MM.1S (cell line): ENCODE measurements around the gene FOXF2.

Source experiments
- DNase-seq: peaks from one replicate; pipeline ENCODE4 v3.0.0-alpha.2; 2015
- H2AFZ ChIP-seq: fragments of 300-600 bp; sonication (generic); 2 replicates; pipeline ENCODE4 v1.6.0; 2016; ENCODE audit warnings: antibody characterized with exemption, low read length
- H3F3A ChIP-seq: fragments of 300-600 bp; sonication (generic); 2 replicates; pipeline ENCODE4 v1.6.1; 2016; ENCODE audit warnings: mild to moderate bottlenecking, antibody characterized with exemption, low read length, moderate library complexity, mixed read lengths; ENCODE audit not compliant: insufficient read depth
- H3K27ac ChIP-seq: fragments of 300-600 bp; sonication (generic); 2 replicates; pipeline ENCODE4 v1.5.1; 2016; ENCODE audit warnings: mild to moderate bottlenecking, low read length
- H3K27me3 ChIP-seq: fragments of 300-600 bp; sonication (generic); replicated peaks from 2 replicates; pipeline ENCODE4 v1.6.0; 2016; ENCODE audit warnings: low read length; ENCODE audit not compliant: insufficient read depth
- H3K36me3 ChIP-seq: fragments of 300-600 bp; sonication (generic); replicated peaks from 2 replicates; pipeline ENCODE4 v1.6.1; 2016; ENCODE audit warnings: mild to moderate bottlenecking, low read length, mixed read lengths; ENCODE audit not compliant: insufficient read depth
- H3K4me1 ChIP-seq: fragments of 300-600 bp; sonication (generic); 2 replicates; pipeline ENCODE4 v1.6.1; 2016; ENCODE audit warnings: low read length, mixed read lengths
- H3K4me2 ChIP-seq: fragments of 300-600 bp; sonication (generic); 2 replicates; pipeline ENCODE4 v1.6.0; 2016; ENCODE audit warnings: low read depth, low read length
- H3K4me3 ChIP-seq: fragments of 300-600 bp; sonication (generic); 2 replicates; pipeline ENCODE4 v1.5.1; 2016; ENCODE audit warnings: low read length, mixed read lengths
- H3K79me2 ChIP-seq: fragments of 300-600 bp; sonication (generic); 2 replicates; pipeline ENCODE4 v1.6.1; 2016; ENCODE audit warnings: mixed run types, low read length, mixed read lengths
- H3K9ac ChIP-seq: fragments of 300-600 bp; sonication (generic); 2 replicates; pipeline ENCODE4 v1.6.1; 2016; ENCODE audit warnings: low read length, mixed read lengths
- H3K9me2 ChIP-seq: fragments of 300-600 bp; sonication (generic); replicated peaks from 2 replicates; pipeline ENCODE4 v1.6.1; 2016; ENCODE audit warnings: mild to moderate bottlenecking, low read length, mixed read lengths; ENCODE audit not compliant: insufficient read depth
- H3K9me3 ChIP-seq: fragments of 300-600 bp; sonication (generic); replicated peaks from 2 replicates; pipeline ENCODE4 v1.6.1; 2016; ENCODE audit warnings: mild to moderate bottlenecking, low read length, mixed read lengths; ENCODE audit not compliant: insufficient read depth
- H4K20me1 ChIP-seq: fragments of 300-600 bp; sonication (generic); 2 replicates; pipeline ENCODE4 v1.6.1; 2016; ENCODE audit warnings: mild to moderate bottlenecking, low read length, moderate library complexity, mixed read lengths; ENCODE audit not compliant: insufficient read depth
- EZH2 ChIP-seq: fragments of 300-600 bp; sonication (generic); optimal IDR thresholded peaks from 2 replicates; pipeline ENCODE3; 2017; ENCODE audit warnings: low read depth, mild to moderate bottlenecking, antibody characterized with exemption, low read length, mixed read lengths
- EZH2phosphoT487 ChIP-seq: fragments of 300-600 bp; sonication (generic); IDR thresholded peaks from 2 replicates; pipeline ENCODE4 v1.6.1; 2018; ENCODE audit warnings: antibody characterized with exemption, low read length
- TF ChIP-seq, protein P1 (sequence below): fragments of 300-600 bp; sonication (generic); IDR thresholded peaks from 2 replicates; pipeline ENCODE4 v1.5.1; 2016; ENCODE audit warnings: antibody characterized with exemption, low read length, mixed read lengths

Gene FOXF2

DNA sequence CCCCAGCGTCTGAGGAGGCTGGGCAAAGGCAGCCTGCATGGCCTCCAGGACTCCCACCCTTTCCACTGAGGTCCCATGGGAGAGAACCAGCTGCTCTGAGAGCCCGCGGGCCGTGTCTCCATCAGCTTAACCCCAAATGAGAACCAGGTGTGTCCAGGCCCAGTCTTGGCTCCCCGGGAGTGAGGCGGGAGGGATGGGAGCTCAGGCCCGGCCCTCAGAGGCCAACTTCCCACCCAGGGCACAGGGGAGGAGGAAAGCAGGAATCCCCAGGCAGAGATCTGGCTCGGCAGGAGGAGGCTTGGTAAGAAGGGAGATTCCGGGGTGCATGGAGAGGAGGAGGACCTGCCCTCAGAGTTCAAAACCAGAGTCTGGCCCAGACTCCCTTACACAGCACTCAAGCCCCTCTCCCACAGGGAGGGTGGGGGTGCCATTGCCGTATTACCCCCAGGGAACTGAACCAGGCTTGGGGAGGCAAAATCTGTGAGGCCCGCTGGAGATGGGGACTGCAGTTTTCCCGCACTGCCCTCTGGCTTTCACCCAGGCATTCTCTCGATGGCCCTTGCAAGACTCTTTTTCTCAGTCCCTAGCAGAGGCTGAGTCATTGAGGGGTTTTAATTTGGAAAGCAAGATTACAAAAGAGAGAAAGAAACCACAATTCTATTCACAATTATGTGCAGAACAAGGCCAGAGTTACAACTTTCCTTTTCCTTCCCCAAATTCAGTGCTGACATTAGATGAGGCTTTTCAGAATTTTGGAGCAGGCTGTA, 17.1 kb downstream of the FOXF2 start:
- no peak overlapping the region for H3K27ac ChIP-seq
- no peaks in the 10 kb centered on the region for H3F3A ChIP-seq
- H2AFZ ChIP-seq: no peak overlapping the region
- no peaks in the 10 kb centered on the region for H3K9me3 ChIP-seq
- H3K4me1 ChIP-seq: no peaks in the 10 kb centered on the region
- no peak overlapping the region for H3K4me2 ChIP-seq
- H3K79me2 ChIP-seq: no peaks in the 10 kb centered on the region
- no peak overlapping the region for H3K4me3 ChIP-seq
- no peaks in the 10 kb centered on the region for H3K9me2 ChIP-seq
- DNase-seq: no peak
- H3K27me3 ChIP-seq: no peaks in the 10 kb centered on the region
- H3K36me3 ChIP-seq: no peaks in the 10 kb centered on the region
- TF ChIP-seq EZH2 (no peak), EZH2phosphoT487 (no peak)
- TF ChIP-seq, protein P1, sequence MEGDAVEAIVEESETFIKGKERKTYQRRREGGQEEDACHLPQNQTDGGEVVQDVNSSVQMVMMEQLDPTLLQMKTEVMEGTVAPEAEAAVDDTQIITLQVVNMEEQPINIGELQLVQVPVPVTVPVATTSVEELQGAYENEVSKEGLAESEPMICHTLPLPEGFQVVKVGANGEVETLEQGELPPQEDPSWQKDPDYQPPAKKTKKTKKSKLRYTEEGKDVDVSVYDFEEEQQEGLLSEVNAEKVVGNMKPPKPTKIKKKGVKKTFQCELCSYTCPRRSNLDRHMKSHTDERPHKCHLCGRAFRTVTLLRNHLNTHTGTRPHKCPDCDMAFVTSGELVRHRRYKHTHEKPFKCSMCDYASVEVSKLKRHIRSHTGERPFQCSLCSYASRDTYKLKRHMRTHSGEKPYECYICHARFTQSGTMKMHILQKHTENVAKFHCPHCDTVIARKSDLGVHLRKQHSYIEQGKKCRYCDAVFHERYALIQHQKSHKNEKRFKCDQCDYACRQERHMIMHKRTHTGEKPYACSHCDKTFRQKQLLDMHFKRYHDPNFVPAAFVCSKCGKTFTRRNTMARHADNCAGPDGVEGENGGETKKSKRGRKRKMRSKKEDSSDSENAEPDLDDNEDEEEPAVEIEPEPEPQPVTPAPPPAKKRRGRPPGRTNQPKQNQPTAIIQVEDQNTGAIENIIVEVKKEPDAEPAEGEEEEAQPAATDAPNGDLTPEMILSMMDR: no peak
- H4K20me1 ChIP-seq: no peaks in the 10 kb centered on the region
- no peak overlapping the region for H3K9ac ChIP-seq

DNA sequence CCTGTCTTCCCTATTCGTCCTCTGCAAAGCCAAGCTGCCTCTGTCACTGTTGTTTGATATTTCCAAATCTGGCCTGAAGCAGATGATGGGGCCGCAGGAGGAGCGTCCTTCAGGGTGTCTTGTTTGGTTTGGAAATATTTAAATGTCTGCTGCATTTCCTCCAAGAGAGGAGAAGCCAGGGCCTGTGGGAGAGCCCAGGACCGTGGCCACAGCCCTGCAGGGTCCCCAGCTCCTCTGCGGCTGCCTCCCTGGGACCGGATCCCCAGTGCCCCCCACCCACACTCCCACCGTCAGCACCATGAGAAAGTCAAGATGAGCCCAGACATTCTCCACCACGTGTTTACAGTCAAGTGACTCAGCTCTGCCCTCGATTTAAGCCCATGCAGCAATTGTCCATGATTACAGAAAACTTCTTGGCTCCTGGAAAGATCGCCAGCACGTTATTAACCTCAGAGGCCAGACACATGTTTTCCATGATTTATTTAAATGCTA, 18.2 kb downstream of the FOXF2 start:
- no peak overlapping the region for H3K27ac ChIP-seq
- DNase-seq: no peak
- TF ChIP-seq EZH2phosphoT487: no peak
- TF ChIP-seq, protein P1: no peak
- TF ChIP-seq EZH2: no peak
- no peak overlapping the region for H3K4me2 ChIP-seq
- H3F3A ChIP-seq: no peaks in the 10 kb centered on the region
- no peaks in the 10 kb centered on the region for H3K36me3 ChIP-seq
- no peaks in the 10 kb centered on the region for H4K20me1 ChIP-seq
- H3K9ac ChIP-seq: no peak overlapping the region
- no peak overlapping the region for H3K4me3 ChIP-seq
- H3K9me2 ChIP-seq: no peaks in the 10 kb centered on the region
- H3K9me3 ChIP-seq: no peaks in the 10 kb centered on the region
- H2AFZ ChIP-seq: no peak overlapping the region
- no peaks in the 10 kb centered on the region for H3K79me2 ChIP-seq
- H3K27me3 ChIP-seq: no peaks in the 10 kb centered on the region
- no peaks in the 10 kb centered on the region for H3K4me1 ChIP-seq

DNA sequence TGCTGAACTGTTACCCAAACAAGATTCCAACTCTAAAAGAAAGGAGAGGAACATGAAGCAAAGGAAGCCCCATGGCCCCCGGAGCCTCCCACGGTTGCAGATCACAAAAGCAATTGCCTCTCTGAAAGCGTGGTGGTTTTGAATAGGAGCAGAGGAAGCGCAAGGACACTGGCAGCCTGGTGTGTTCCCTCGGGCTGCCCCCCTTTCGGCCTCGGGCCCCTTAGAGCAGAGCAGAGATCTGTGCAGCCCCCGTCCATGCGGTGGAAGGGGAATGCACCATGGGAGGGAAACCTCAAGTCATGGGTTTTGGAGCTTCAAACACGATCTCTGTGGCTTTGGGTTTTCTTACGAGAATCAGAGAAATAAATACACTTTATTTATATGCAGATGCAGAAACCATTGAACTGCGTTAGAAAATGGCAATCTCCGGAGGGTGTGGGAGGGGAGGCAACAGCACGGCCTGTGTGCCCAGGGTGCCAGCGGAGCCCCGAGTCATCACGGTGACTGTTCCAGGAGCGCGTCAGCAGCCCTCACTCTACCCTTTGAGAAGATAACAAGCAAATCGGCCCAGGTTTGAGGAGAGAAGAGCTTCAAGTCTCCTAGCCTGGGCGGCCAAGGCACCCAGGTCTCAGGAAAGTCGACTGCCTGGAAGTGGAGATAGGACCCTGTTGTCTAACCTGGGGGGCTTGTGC, 20.5 kb downstream of the FOXF2 start:
- Histone ChIP-seq H3F3A (no peaks in the 10 kb centered on the region), H3K79me2 (no peaks in the 10 kb centered on the region), H3K27me3 (no peaks in the 10 kb centered on the region), H4K20me1 (no peaks in the 10 kb centered on the region), H3K36me3 (no peaks in the 10 kb centered on the region), H3K9me3 (no peaks in the 10 kb centered on the region), H3K4me3 (no peak overlapping the region), H2AFZ (no peak overlapping the region), H3K4me2 (no peak overlapping the region), H3K4me1 (no peaks in the 10 kb centered on the region), H3K9ac (no peak overlapping the region), H3K9me2 (no peaks in the 10 kb centered on the region), H3K27ac (no peak overlapping the region)
- TF ChIP-seq EZH2phosphoT487 (no peak), EZH2 (no peak)
- TF ChIP-seq, protein P1: no peak
- DNase-seq: no peak
